HG03064 (cell line): ENCODE data around the gene OLFML3.

Experiments
- ATAC-seq: cut with Tn5 transposase; IDR thresholded peaks from one replicate; pipeline ENCODE4 v1.9.1; 2021; ENCODE audit warnings: low read depth; ENCODE audit not compliant: unreplicated experiment

OLFML3 gene

GRCh38 chr1:114022877-114023276 lies 43.6 kb downstream of the OLFML3 start:
- ATAC-seq: no peak

- ATAC-seq: no peak
Observed at GRCh38 chr1:114023377-114023776, 44.1 kb downstream of the OLFML3 start.

DNA sequence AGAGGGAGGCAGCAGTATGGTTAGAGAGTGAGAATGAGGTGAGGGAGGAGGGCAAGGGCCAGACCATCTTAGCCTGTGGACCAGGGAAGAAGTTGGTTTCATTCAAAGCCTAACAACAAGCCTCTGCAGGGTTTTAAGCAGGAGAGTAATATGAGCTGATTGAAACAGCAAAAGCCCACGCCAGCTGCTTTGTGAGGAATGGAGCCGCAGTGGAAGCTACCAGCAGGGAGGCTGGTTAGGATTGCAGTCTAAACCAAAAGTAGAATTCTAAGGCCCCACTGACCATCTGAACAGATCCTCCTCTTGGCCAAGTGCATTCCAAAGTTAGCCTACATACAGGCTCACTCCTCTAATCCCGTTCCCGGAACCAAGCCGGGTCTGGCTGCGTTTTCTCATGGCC lies 44.8 kb downstream of the OLFML3 start:
- ATAC-seq: no peak

DNA sequence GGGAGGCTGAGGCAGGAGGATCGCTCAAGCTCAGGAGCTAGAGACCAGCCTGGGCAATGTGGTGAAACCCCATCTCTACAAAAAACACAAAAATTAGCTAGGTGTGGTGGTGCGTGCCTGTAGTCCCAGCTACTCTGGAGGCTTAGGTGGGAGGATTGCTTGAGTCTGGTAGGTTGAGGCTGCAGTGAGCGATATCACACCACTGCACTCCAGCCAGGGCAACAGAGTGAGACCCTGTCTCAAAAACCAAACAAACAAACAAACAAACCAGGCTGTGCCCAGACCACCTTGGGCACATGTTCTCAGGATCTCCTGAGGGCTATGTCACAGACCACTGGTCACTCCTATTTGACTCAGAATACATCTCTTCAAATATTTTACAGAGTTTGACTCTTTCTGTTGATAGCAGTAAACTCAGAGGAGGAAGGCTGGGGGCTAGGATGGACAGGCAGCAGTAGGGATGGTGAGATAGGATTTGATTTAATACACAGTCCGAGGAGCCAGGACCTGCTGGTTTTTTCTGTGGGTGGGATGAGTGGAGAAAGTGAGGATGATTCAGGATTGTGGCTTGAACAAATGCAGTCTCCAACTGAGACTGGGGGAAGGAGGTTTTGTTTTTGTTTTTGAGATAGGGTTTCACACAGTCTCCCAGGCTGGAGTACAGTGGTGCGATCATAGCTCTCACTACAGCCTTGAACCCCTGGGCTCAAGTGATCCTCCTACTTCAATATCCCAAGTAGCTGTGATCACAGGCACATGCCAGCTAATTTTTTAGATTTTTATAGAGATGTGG lies 46.5 kb downstream of the OLFML3 start:
- ATAC-seq: no peak

DNA sequence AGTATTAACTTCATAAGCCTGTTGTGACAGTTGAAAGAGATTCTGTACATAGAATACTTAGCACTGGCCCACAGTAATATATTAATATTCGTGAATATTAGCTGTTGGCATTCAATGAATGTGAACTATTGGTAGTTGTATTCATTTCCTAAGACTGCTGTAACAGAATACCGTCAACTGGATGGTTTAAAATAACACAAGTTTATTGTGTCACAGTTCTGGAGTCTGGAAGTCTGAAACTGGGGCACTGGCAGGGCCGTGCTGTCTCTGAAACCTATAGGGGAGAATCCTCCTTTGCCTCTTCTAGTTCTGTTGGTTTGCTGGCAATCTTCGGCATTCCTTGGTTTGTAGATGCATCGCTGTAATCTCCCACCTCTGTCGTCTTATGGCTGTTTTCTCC lies 47.5 kb downstream of the OLFML3 start:
- no peak for ATAC-seq
